Ishikawa (cell line): ENCODE measurements around the gene CDHR3.

Source experiments
- CEBPB ChIP-seq: IDR thresholded peaks from 2 replicates; pipeline ENCODE4 v1.6.1; 2012
- CREB1 ChIP-seq: IDR thresholded peaks from 2 replicates; pipeline ENCODE4 v1.6.1; 2012; ENCODE audit warnings: low read depth
- EGR1 ChIP-seq: IDR thresholded peaks from 2 replicates; pipeline ENCODE4 v1.6.1; 2012
- EP300 ChIP-seq: IDR thresholded peaks from 2 replicates; pipeline ENCODE4 v1.6.1; 2012; ENCODE audit warnings: borderline replicate concordance
- FOXM1 ChIP-seq: IDR thresholded peaks from 2 replicates; pipeline ENCODE4 v1.6.1; 2012; ENCODE audit warnings: low read depth, borderline replicate concordance
- MAX ChIP-seq: IDR thresholded peaks from 2 replicates; pipeline ENCODE4 v1.6.1; 2012
- NFIC ChIP-seq: IDR thresholded peaks from 2 replicates; pipeline ENCODE4 v1.6.1; 2012
- RAD21 ChIP-seq: IDR thresholded peaks from 2 replicates; pipeline ENCODE4 v1.6.1; 2012; ENCODE audit warnings: low read depth
- REST ChIP-seq: IDR thresholded peaks from 2 replicates; pipeline ENCODE4 v1.6.1; 2012; ENCODE audit warnings: low read depth, mild to moderate bottlenecking
- TAF1 ChIP-seq: IDR thresholded peaks from 2 replicates; pipeline ENCODE4 v1.6.1; 2012; ENCODE audit warnings: low read depth, mild to moderate bottlenecking
- TCF12 ChIP-seq: IDR thresholded peaks from 2 replicates; pipeline ENCODE4 v1.6.1; 2012; ENCODE audit warnings: low read depth
- TEAD4 ChIP-seq: IDR thresholded peaks from 2 replicates; pipeline ENCODE4 v1.6.1; 2012
- USF1 ChIP-seq: IDR thresholded peaks from 2 replicates; pipeline ENCODE4 v1.6.1; 2012
- YY1 ChIP-seq: IDR thresholded peaks from 2 replicates; pipeline ENCODE4 v1.6.1; 2012; ENCODE audit warnings: low read depth
- ZBTB7A ChIP-seq: IDR thresholded peaks from 2 replicates; pipeline ENCODE4 v1.6.1; 2012; ENCODE audit warnings: low read depth

The CDHR3 gene

GRCh38 chr7:105978974-105979373 lies 15.9 kb downstream of the CDHR3 start:
- TF ChIP-seq EP300 = no peak
- TF ChIP-seq ZBTB7A = no peak
- TF ChIP-seq FOXM1 = no peak
- TF ChIP-seq MAX = no peak
- no peak for TF ChIP-seq REST
- no peak for TF ChIP-seq CEBPB
- TF ChIP-seq TCF12 = no peak
- TF ChIP-seq USF1 = no peak

- TF ChIP-seq TCF12 = no peak
- no peak for TF ChIP-seq TEAD4
- TF ChIP-seq NFIC = no peak
- no peak for TF ChIP-seq RAD21
These were observed 16.3 kb downstream of the CDHR3 start for GRCh38 chr7:105979405-105979804.

- TF ChIP-seq TEAD4 (no peak), EGR1 (no peak), MAX (no peak), FOXM1 (no peak), ZBTB7A (no peak), RAD21 (no peak), YY1 (no peak), CEBPB (no peak), EP300 (no peak), REST (no peak), TAF1 (no peak), TCF12 (no peak), CREB1 (no peak), NFIC (no peak), USF1 (no peak)
These were observed 17.8 kb downstream of the CDHR3 start for GRCh38 chr7:105980645-105981396.

GRCh38 chr7:105982388-105982787 lies 19.3 kb downstream of the CDHR3 start:
- TF ChIP-seq TAF1 (no peak), USF1 (no peak), RAD21 (no peak), YY1 (no peak), ZBTB7A (no peak), REST (no peak), FOXM1 (no peak), TEAD4 (no peak), EP300 (no peak), CREB1 (no peak), NFIC (no peak), EGR1 (no peak), TCF12 (no peak), CEBPB (no peak)
